ENCODE results near the gene SMIM10.

GRCh38 chrX:134981910-134982309 lies 8.9 kb upstream of the SMIM10 start:
- TF ChIP-seq CTCF (conservative IDR thresholded peaks at IDR 0.05; ENCODE audit: low read depth, low read length), result no peak
- TF ChIP-seq RAD21 (IDR thresholded peaks at IDR 0.05; ENCODE audit: low read length), result no peak
- TF ChIP-seq USF2 (IDR thresholded peaks at IDR 0.05; ENCODE audit: low read depth, low read length), result no peak
- no peak for TF ChIP-seq POLR2A (IDR thresholded peaks at IDR 0.05; ENCODE audit: low read depth, low read length)
- TF ChIP-seq CHD1 (IDR thresholded peaks at IDR 0.05; ENCODE audit: low read depth, low read length), result no peak
- no peak for TF ChIP-seq MXI1 (IDR thresholded peaks at IDR 0.05; ENCODE audit: borderline replicate concordance, low read depth, low read length)
- no peak for TF ChIP-seq MAFK (IDR thresholded peaks at IDR 0.05; ENCODE audit: low read depth, low read length)
- TF ChIP-seq RCOR1 (IDR thresholded peaks at IDR 0.05; ENCODE audit: insufficient replicate concordance, low read length), result no peak
- no peak for TF ChIP-seq NFE2L2 (IDR thresholded peaks at IDR 0.05; ENCODE audit: low read depth, low read length)
- TF ChIP-seq ELK1 (IDR thresholded peaks at IDR 0.05; ENCODE audit: borderline replicate concordance, low read depth, low read length), result no peak
- TF ChIP-seq MAZ (IDR thresholded peaks at IDR 0.05; ENCODE audit: borderline replicate concordance, low read depth, low read length), result no peak

Measured in IMR-90 (cell line).